Vein endothelial cell (primary cell): ENCODE measurements around the gene GTSE1. TPM values are rescaled to one million over a fixed set of nuclear protein-coding genes. Genes with fewer than 3 reads are reported as not detected.

ENCODE experiments used
- total RNA-seq: library from RNA; depleted of rRNA; stranded (reverse); fragments of >200 nt; gene quantifications from 2 replicates; pipeline ENCODE4 v1.2.3, GENCODE V29; 2012

Gene GTSE1, protein sequence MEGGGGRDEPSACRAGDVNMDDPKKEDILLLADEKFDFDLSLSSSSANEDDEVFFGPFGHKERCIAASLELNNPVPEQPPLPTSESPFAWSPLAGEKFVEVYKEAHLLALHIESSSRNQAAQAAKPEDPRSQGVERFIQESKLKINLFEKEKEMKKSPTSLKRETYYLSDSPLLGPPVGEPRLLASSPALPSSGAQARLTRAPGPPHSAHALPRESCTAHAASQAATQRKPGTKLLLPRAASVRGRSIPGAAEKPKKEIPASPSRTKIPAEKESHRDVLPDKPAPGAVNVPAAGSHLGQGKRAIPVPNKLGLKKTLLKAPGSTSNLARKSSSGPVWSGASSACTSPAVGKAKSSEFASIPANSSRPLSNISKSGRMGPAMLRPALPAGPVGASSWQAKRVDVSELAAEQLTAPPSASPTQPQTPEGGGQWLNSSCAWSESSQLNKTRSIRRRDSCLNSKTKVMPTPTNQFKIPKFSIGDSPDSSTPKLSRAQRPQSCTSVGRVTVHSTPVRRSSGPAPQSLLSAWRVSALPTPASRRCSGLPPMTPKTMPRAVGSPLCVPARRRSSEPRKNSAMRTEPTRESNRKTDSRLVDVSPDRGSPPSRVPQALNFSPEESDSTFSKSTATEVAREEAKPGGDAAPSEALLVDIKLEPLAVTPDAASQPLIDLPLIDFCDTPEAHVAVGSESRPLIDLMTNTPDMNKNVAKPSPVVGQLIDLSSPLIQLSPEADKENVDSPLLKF
- total RNA-seq = 8.8 and 15.7 TPM in 2 replicates

DNA sequence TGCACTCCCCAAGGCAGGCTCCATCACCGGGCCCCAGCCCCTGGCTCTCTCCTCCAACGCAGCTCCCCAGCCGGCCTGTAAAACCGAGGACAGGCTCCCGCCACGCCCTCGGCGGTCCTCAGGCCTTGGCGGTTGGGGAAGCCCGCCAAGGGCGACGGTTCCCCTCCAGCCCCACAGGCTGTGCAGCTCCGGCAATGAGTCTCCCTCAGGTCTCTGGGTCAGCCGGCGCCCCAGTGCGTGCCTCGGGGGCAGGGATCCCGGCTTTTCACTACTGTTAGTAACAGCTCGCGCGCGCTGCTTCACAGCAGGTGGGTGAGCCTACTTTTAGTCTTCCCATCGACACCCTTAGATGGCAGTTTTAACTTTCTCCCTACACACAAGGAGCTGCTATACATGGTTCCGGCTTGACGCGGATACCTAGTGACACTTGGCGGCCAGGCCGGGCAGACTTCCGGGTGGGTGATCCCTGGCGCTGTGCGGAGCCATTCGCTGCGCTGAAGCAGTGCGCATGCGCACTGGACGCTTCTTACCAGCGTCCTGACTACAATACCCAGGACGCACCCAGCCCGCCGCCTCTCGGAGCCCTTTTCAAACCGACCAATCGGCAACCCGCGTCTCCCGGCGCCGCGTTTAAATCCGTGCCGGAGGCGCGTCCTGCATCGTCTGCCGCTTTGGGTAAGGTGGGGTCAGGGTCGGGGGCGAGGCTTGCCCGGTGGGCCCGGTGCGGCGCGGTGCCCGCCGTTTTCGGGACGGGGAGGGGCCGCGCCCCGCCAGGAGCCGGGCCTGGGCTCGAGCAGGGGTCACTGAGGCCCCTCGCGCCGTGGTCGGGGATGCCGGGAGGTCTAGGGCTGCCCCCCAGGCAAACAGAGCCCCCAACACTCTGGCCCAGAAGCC lies at the start of gene GTSE1:
Gene GTSE1 (plus strand): TSS at position 614 of the 894 bp plus-strand sequence. CDS start 531 bp downstream, outside the sequence.

DNA sequence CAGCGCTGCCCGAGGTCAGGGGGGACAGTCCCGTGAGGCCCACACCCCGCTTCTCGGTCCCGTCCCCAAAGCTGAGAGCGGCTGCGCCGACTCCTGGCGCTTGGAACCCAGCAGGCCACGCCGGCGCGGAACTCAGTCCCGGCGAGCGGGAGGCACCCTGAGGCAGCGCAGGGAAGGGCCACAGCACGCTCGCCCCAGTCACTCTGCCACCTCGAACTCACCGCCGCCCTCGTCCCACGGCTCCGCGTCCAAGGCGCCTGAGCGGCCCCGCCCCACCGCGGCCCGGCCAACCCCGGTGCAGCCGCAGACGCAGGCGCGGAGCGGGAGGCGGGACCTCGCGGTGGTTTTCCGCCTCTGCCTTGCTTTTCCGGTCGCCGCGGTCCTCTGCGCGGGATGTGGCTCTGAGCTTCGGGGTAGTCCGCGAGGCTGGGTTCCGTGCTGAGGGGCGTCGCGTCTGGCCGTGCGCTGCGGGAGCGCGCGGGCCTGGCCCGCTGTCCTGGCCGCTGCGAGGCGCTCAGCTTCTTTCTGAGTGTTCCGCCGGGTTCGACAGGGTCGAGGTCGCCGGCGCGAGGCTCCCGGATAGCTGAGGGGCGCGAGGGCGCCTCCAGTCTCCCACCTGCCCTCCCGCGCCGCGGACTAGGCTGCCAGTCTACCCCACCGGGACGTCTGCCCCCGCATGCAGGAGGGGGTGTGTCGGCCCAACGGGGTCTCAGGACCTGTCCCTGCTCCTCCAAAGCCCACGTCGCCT lies 46.5 kb upstream of the GTSE1 start, which contains the start of gene CDPF1:
Gene CDPF1 (minus strand): TSS at position 259 of the 748 bp plus-strand sequence. CDS start 2,009 bp downstream, outside the sequence.

DNA sequence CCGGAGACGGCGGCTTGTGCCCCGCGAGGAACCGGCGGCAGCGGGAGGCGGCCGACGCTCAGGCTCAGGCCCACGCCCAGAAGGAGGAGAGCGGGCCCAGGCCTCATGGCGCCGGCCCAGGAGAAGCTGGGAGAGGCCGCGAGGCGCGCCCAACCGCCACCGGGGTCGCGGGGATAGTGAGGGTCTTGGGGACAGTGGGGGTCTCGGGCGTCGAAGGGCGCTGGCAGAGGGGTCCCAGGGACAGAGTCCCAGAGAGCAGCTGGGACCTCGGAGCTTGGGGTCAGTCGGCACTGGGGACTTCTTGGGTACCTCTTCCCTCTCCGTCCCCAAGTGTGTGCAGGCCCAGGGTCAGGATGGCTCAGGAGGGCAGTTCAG lies 33.5 kb upstream of the GTSE1 start, which contains the start of gene PKDREJ:
Gene PKDREJ (minus strand): TSS at position 128 of the 375 bp plus-strand sequence. CDS start 21 bp downstream, at position 107.

DNA sequence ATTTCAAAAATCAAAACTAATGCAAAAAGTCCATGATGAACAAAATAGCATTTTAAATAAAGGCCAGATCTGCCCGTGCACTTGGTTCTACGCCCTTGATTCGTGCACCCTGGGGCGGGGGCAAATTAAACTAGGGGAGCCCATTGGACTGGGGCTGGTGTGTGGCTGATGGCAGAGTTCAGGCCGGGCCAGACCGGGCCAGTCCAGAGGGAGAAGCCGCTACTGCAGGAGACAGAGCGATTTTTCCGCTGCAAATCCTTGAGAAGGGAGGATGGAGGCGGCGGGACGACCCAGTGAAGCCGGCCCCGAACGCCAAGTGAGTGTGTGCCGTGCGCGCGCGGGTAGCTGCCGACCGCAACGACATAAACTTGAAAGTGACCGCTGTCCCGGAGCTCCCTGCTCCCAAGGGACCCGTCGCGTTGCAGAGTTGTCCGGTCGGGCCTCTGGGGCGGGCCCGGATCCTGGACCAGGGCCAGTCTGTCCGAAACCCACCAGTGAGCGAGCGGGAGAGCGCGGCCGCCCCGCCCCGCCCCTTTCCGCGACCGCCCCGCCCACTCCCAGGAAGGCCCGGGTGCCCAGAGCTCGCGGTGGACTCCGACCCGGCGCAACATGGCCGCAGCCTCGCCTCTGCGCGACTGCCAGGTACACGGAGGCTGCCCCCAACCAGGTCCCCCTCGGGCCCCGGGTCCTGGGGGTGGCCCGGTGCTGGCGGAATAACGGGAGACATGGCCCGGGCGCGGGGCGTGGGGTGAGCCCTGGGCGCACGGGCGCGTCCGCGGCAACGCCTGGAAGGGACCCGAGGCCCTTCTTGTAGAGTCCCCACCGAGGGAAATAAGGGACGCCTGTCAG lies 29.0 kb upstream of the GTSE1 start, which contains the start of gene TTC38:
Gene TTC38 (plus strand): TSS at position 578 of the 849 bp plus-strand sequence. CDS start 32 bp downstream, at position 610.

DNA sequence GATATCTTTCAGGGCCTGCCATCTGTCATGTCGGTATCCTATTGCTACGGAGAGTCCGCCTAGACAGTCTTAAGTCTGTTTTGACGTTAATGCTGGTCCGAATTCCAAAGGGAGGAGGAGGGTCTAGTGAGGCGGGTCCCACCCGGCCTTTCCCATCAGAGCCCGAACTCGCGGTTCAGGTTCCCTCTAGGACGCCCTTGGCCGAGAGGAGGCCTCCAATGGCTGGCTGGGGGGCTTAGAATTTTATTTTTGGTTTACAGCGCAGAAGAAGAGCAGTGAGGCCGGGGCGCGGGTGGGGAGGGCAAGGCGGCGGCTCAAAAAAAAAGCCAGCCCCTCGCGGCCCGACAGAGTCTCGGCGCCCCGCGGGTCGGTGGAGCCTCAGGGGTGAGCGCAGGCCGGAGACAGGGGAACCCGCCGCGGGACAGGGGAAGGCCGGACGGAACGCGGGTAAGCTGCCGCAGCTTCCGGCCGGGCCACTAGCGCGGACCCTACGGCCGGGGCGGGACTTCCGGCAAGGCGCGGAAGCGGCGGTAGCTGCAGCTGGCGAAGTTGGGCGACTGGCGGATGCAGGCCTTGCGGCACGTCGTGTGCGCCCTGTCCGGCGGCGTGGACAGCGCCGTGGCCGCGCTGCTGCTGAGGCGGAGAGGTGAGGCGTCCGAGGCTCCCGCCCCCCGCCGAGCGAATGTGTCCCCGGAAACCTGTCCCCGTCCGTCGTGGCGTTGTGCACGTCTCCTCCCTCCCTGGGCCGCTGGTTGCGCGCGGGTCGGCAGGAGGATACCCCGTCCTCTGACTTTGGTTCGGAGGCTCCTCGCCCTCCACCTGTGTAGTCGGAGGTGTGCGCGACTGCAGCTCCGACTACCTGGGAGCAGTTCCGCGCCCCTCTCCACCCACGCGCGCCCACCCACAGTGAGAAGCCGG lies 38.8 kb downstream of the GTSE1 start, which contains the start of gene TRMU:
Gene TRMU (plus strand): TSS at position 514 of the 918 bp plus-strand sequence. CDS start 51 bp downstream, at position 565.

Other genes with a start within 250 kb of the GTSE1 start
- 8.2 and 10.7 TPM in 2 replicates for gene PPARA, start 146.3 kb upstream of the GTSE1 start, total RNA-seq
- 10.1 and 11.1 TPM in 2 replicates for gene CDPF1, start 46.6 kb upstream of the GTSE1 start, total RNA-seq
- gene PKDREJ, start 33.5 kb upstream of the GTSE1 start, total RNA-seq = not detected in 2 replicates
- gene TTC38, start 28.9 kb upstream of the GTSE1 start, total RNA-seq = 27.8 and 45.9 TPM in 2 replicates
- 28.4 and 29.6 TPM in 2 replicates for gene TRMU, start 38.8 kb downstream of the GTSE1 start, total RNA-seq
- gene CELSR1, start 240.8 kb downstream of the GTSE1 start, total RNA-seq = 9.8 and 26.1 TPM in 2 replicates